KG1 (cell line): ENCODE data around the gene GALT.

ENCODE experiments used
- DNase-seq: peaks from one replicate; lab custom pipeline; 2025; lab: John Stamatoyannopoulos, UW

Gene GALT

GRCh38 chr9:34646211-34647083, at the start of gene GALT:
Gene GALT (plus strand): TSS chr9:34646675. CDS start chr9:34646705, 30 bp downstream.
- DNase-seq: peak; percentile 89

- DNase-seq: no peak
Measured at GRCh38 chr9:34599546-34599945, 46.9 kb upstream of the GALT start.

GRCh38 chr9:34600908-34601307, 45.6 kb upstream of the GALT start:
- DNase-seq: no peak

GRCh38 chr9:34601937-34602573, 44.4 kb upstream of the GALT start:
- no peak for DNase-seq

- DNase-seq: peak; percentile 37
Measured at GRCh38 chr9:34603610-34604231, 42.8 kb upstream of the GALT start.

- no peak for DNase-seq
Measured at GRCh38 chr9:34606190-34606589, 40.3 kb upstream of the GALT start.

GRCh38 chr9:34606905-34607304, 39.6 kb upstream of the GALT start:
- no peak for DNase-seq

GRCh38 chr9:34607331-34607730, 39.1 kb upstream of the GALT start:
- DNase-seq: no peak

GRCh38 chr9:34610434-34611206, 35.9 kb upstream of the GALT start:
- no peak for DNase-seq

- no peak for DNase-seq
Measured at GRCh38 chr9:34611251-34611810, 35.1 kb upstream of the GALT start.

- peak; percentile 88 for DNase-seq
Measured at GRCh38 chr9:34611811-34612787, 34.4 kb upstream of the GALT start, which contains the start of gene RPP25L. Gene RPP25L (minus strand): TSS chr9:34612097. CDS start chr9:34611296, 801 bp downstream.

GRCh38 chr9:34612788-34613390, 33.6 kb upstream of the GALT start:
- peak; percentile 80 for DNase-seq

GRCh38 chr9:34615132-34615531, 31.3 kb upstream of the GALT start:
- DNase-seq: no peak

GRCh38 chr9:34620061-34620994, 26.1 kb upstream of the GALT start, which contains the start of gene DCTN3:
Gene DCTN3 (minus strand): TSS chr9:34620495. CDS start chr9:34620464, 31 bp downstream.
- peak; percentile 86 for DNase-seq

GRCh38 chr9:34623374-34624235, 22.9 kb upstream of the GALT start:
- no peak for DNase-seq

GRCh38 chr9:34624475-34625185, 21.8 kb upstream of the GALT start:
- DNase-seq: no peak

GRCh38 chr9:34625186-34625486, 21.3 kb upstream of the GALT start:
- no peak for DNase-seq
